Testis (tissue), 3 donors: Measurements from ENCODE around the gene NUP54. TPM values are rescaled to one million over a fixed set of nuclear protein-coding genes. Genes with fewer than 3 reads are reported as not detected.

Experiments
- DNase-seq: peaks from one replicate; pipeline ENCODE4 v3.0.0-alpha.2; 2019
- H3K27ac ChIP-seq, 2 donors: fragments of 200-600 bp; sonication (generic); one replicate each; pipeline ENCODE4 v1.5.1; 2019
- H3K27me3 ChIP-seq: fragments of 200-600 bp; sonication (generic); one replicate; pipeline ENCODE4 v1.5.1; 2019
- H3K36me3 ChIP-seq: fragments of 200-600 bp; sonication (generic); one replicate; pipeline ENCODE4 v1.5.1; 2017; ENCODE audit warnings: low read depth; ENCODE audit errors: missing control alignments
- H3K4me1 ChIP-seq: fragments of 200-600 bp; sonication (generic); one replicate; pipeline ENCODE4 v1.5.1; 2019
- H3K4me3 ChIP-seq, 2 donors: fragments of 200-600 bp; sonication (generic); one replicate each; pipeline ENCODE4 v1.5.1; 2017 to 2019
- H3K9me3 ChIP-seq: fragments of 200-600 bp; sonication (generic); one replicate; pipeline ENCODE4 v1.5.1; 2017
- POLR2A ChIP-seq: fragments of 450-650 bp; IDR thresholded peaks from one replicate; pipeline ENCODE4 v1.6.1; 2017; ENCODE audit warnings: antibody characterized with exemption, mild to moderate bottlenecking, moderate library complexity
- WGBS, 2 donors: methylation state at CpG; one replicate each; pipeline ENCODE4 v1.1.5; 2018; 5-methylcytosine and 5-hydroxymethylcytosine counted together
- intact Hi-C: fragments of 100-400 bp; cut with DNase I; formaldehyde crosslinking; loops from one replicate; pipeline ENCODE4 v1.15.1; 2023; ENCODE audit warnings: low total_unique reads
- polyA plus RNA-seq: library from polyadenylated mRNA; stranded (reverse); fragments of 350-450 nt; fragmentation: Illumina TruSeq; extraction: RNeasy Lipid Tissue Mini Kit (QIAGEN cat#74804); gene quantifications from one replicate; pipeline ENCODE4 v1.2.3, GENCODE V29; 2014; ENCODE audit warnings: low read depth, low replicate concordance; ENCODE audit not compliant: insufficient read depth
- total RNA-seq, 2 donors: library from RNA; depleted of rRNA; stranded (reverse); fragments of >200 nt; gene quantifications; one replicate each; pipeline ENCODE4 v1.2.3, GENCODE V29; 2016
- TF ChIP-seq, protein P1 (sequence below), 3 experiments: fragments of 450-650 bp in 2 of 3; fragments of 200-600 bp in 1 of 3; sonication (generic) in 1 of 3; IDR thresholded peaks; one replicate each; pipeline ENCODE4 v1.5.1; 2016 to 2019; ENCODE audit warnings: antibody characterized with exemption in 3 of 3, mild to moderate bottlenecking in 2 of 3, moderate library complexity in 1 of 3

Gene NUP54
- total and polyA plus RNA-seq, 3 donors from 2014 or later, result 39.0 to 48.6 (median 45.0) TPM

- no peaks in the 10 kb centered on the region for H3K36me3 ChIP-seq
- intact Hi-C loops, result no loop called here
- no peaks in the 10 kb centered on the region for H3K4me1 ChIP-seq
- H3K27me3 ChIP-seq, result no peaks in the 10 kb centered on the region
- no peak for DNase-seq
- 81 to 83% methylated on average over 4 of the region's 4 CpGs for WGBS, 2 donors
- no peak overlapping the region for H3K27ac ChIP-seq
- no peak overlapping the region for H3K4me3 ChIP-seq
- TF ChIP-seq, protein P1, sequence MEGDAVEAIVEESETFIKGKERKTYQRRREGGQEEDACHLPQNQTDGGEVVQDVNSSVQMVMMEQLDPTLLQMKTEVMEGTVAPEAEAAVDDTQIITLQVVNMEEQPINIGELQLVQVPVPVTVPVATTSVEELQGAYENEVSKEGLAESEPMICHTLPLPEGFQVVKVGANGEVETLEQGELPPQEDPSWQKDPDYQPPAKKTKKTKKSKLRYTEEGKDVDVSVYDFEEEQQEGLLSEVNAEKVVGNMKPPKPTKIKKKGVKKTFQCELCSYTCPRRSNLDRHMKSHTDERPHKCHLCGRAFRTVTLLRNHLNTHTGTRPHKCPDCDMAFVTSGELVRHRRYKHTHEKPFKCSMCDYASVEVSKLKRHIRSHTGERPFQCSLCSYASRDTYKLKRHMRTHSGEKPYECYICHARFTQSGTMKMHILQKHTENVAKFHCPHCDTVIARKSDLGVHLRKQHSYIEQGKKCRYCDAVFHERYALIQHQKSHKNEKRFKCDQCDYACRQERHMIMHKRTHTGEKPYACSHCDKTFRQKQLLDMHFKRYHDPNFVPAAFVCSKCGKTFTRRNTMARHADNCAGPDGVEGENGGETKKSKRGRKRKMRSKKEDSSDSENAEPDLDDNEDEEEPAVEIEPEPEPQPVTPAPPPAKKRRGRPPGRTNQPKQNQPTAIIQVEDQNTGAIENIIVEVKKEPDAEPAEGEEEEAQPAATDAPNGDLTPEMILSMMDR (IDR thresholded peaks at IDR 0.05), result no peak
- TF ChIP-seq POLR2A, result no peak
- no peaks in the 10 kb centered on the region for H3K9me3 ChIP-seq
Observed at GRCh38 chr4:76072760-76073159, 75.4 kb downstream of the NUP54 start.

GRCh38 chr4:76067652-76068286, 80.4 kb downstream of the NUP54 start:
- Histone ChIP-seq H3K4me1 (no peaks in the 10 kb centered on the region), H3K9me3 (no peaks in the 10 kb centered on the region), H3K36me3 (no peaks in the 10 kb centered on the region), H3K27ac (no peak overlapping the region), H3K4me3 (no peak overlapping the region), H3K27me3 (no peaks in the 10 kb centered on the region)
- TF ChIP-seq, protein P1 (IDR thresholded peaks at IDR 0.05), result peak; percentile 60 to 75 (median 72)
- TF ChIP-seq POLR2A, result no peak
- peak; percentile 84 for DNase-seq
- intact Hi-C loops, result loop anchor here (5.0 kb wide), 1 partner anchor 70 kb away; no protein-coding TSS in a partner anchor
- 27 to 34% methylated on average over 2 of the region's 2 CpGs for WGBS, 2 donors

DNA sequence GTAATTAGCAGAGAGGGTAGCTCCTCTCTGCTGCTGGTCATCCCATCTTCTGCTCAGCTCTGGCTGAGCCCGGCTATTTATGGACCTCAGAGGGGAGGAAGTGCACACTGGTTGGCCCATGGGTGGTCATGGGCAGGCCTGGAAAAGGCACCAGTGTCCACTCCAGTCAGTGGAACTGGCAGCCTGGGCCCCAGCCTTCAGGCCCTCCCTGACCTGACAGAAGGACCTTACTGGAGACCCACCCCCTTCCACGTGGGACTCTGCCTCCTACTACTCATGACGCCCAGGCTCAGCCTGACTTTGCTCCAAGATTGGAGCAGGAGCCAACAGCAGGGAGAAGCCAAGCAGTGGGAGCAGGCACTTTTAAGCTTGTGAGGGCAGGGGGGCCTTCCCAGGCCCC, 81.7 kb downstream of the NUP54 start:
- no peaks in the 10 kb centered on the region for H3K36me3 ChIP-seq
- H3K27me3 ChIP-seq, result no peaks in the 10 kb centered on the region
- H3K27ac ChIP-seq, result no peak overlapping the region
- no peak for DNase-seq
- intact Hi-C loops, result loop anchor here (5.0 kb wide), 1 partner anchor 69 kb away; no protein-coding TSS in a partner anchor
- no peaks in the 10 kb centered on the region for H3K4me1 ChIP-seq
- no peak overlapping the region for H3K4me3 ChIP-seq
- WGBS, 2 donors, result 87% methylated on average over 3 of the region's 3 CpGs; no CpG with 5 or more reads in 1 of the 2 donors
- H3K9me3 ChIP-seq, result no peaks in the 10 kb centered on the region
- TF ChIP-seq, protein P1 (IDR thresholded peaks at IDR 0.05), result no peak
- TF ChIP-seq POLR2A, result no peak

Other genes starting within 250 kb of the NUP54 start
- gene PPEF2, start 245.9 kb downstream of the NUP54 start, total RNA-seq, result under 1 TPM; 0.50 to 0.71 TPM
- gene PPEF2, start 245.9 kb downstream of the NUP54 start, polyA plus RNA-seq, result 1.4 TPM
- 10 to 100 TPM; 15.2 to 24.9 TPM for gene NAAA, start 207.4 kb downstream of the NUP54 start, total RNA-seq
- 6.3 TPM for gene NAAA, start 207.4 kb downstream of the NUP54 start, polyA plus RNA-seq
- gene SDAD1, start 157.5 kb downstream of the NUP54 start, total RNA-seq, result 10 to 100 TPM; 54.6 to 55.2 TPM
- 38.8 TPM for gene SDAD1, start 157.5 kb downstream of the NUP54 start, polyA plus RNA-seq
- 1 to 10 TPM; 3.9 TPM for gene CXCL9, start 140.9 kb downstream of the NUP54 start, total RNA-seq
- gene CXCL9, start 140.9 kb downstream of the NUP54 start, polyA plus RNA-seq, result 11.2 TPM
- not detected for gene CXCL10, start 124.9 kb downstream of the NUP54 start, total RNA-seq
- 5.9 TPM for gene CXCL10, start 124.9 kb downstream of the NUP54 start, polyA plus RNA-seq
- gene CXCL11, start 112.3 kb downstream of the NUP54 start, total RNA-seq, result under 1 TPM in 1 of 2 donors, not detected in 1; 0.55 TPM
- 2.0 TPM for gene CXCL11, start 112.3 kb downstream of the NUP54 start, polyA plus RNA-seq
- 10 to 100 TPM; 52.5 to 73.9 TPM for gene ART3, start 73.7 kb downstream of the NUP54 start, total RNA-seq
- 166 TPM for gene ART3, start 73.7 kb downstream of the NUP54 start, polyA plus RNA-seq
- gene SCARB2, start 65.4 kb upstream of the NUP54 start, total RNA-seq, result 100 to 1,000 TPM; 115 TPM
- 79.0 TPM for gene SCARB2, start 65.4 kb upstream of the NUP54 start, polyA plus RNA-seq
- 10 to 100 TPM; 11.0 to 15.4 TPM for gene FAM47E, start 103.3 kb upstream of the NUP54 start, total RNA-seq
- 22.8 TPM for gene FAM47E, start 103.3 kb upstream of the NUP54 start, polyA plus RNA-seq
- 1 to 10 TPM; 2.5 to 4.6 TPM for gene STBD1, start 158.3 kb upstream of the NUP54 start, total RNA-seq
- gene STBD1, start 158.3 kb upstream of the NUP54 start, polyA plus RNA-seq, result 5.3 TPM